ENCODE results near the gene LCP2. TPM values are rescaled to one million over a fixed set of nuclear protein-coding genes. Genes with fewer than 3 reads are reported as not detected.

LCP2 gene
- total and polyA plus RNA-seq, 8 donors = 1.9 to 22.0 (median 2.9) TPM

DNA sequence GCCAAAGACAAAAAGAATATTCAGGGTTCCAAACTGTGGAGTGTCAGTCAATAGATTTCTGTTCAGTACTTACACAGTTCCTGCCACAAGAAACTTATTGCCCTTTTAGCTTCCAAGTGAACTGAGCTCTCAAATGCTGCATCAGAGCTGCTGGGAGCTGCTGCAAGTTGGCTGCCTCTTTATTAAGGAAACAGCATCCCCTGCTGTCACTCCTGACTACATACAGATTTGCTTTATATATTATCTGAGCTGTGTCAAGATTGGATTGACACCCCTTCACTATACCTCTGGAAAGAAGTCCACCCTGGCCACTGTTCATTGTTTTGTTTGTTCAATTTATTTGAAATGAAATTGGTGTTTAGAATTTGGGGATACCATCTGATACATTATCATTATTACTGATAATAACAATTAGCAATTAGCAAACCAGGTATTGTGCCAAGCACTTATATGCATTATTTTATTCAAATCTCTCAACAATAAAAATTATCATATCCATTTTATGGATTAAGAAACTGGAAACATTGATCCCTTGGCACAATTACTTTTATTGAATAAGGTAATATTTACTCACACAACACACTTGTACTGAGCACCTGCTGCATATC, 81.2 kb downstream of the LCP2 start:
- no peak overlapping the region for H3K4me3 ChIP-seq
- TF ChIP-seq, protein P1, sequence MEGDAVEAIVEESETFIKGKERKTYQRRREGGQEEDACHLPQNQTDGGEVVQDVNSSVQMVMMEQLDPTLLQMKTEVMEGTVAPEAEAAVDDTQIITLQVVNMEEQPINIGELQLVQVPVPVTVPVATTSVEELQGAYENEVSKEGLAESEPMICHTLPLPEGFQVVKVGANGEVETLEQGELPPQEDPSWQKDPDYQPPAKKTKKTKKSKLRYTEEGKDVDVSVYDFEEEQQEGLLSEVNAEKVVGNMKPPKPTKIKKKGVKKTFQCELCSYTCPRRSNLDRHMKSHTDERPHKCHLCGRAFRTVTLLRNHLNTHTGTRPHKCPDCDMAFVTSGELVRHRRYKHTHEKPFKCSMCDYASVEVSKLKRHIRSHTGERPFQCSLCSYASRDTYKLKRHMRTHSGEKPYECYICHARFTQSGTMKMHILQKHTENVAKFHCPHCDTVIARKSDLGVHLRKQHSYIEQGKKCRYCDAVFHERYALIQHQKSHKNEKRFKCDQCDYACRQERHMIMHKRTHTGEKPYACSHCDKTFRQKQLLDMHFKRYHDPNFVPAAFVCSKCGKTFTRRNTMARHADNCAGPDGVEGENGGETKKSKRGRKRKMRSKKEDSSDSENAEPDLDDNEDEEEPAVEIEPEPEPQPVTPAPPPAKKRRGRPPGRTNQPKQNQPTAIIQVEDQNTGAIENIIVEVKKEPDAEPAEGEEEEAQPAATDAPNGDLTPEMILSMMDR (IDR thresholded peaks at IDR 0.05) = no peak
- no peak for FAIRE-seq
- intact Hi-C loops (cut with DNase I) = no loop called here
- no peaks in the 10 kb centered on the region for H3K36me3 ChIP-seq
- no peak for DNase-seq
- no peaks in the 10 kb centered on the region for H3K4me1 ChIP-seq
- H3K27ac ChIP-seq = no peak overlapping the region
- peak in 1 of 4 donors; percentile 46 for ATAC-seq
- no peaks in the 10 kb centered on the region for H3K9me3 ChIP-seq
- no peaks in the 10 kb centered on the region for H3K27me3 ChIP-seq

DNA sequence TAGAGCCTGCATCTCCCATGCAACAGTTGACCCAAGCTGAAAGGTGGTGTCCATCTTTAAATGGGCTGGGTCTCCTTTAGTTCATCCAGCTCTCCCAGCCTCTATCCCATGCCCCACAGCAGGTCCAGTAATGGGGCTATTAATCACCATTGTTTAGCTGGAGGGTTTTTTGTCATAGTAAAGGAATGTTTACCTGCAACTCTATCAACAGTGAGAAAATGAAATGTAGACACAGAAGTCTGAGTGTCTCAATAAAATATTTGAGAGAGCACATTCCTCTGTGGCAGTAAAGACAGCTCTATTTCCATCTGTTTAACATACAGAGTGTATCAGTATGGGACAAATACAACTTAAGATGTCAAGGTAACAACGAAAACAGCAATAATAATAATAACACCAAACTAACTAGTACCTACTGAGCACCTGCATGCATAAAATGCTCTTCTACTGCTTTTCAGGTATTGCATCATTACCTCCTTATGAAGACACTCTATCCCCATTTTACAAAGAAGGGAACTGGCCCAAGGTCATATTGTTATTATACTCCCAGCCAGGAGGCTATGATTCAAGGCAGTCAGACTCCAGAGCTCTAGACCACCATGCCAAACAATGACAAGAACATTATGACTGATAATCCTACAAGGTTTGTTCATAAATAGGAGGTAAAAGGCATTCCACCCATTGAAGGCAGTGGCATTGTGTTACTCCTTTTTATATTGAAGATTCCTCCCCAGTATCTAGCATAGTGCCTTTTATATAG, 85.8 kb downstream of the LCP2 start:
- H3K4me1 ChIP-seq = no peaks in the 10 kb centered on the region
- WGBS, 2 donors = 23 to 27% methylated on average over 1 of the region's 1 CpG
- DNase-seq = no peak
- no peak for FAIRE-seq
- intact Hi-C loops (cut with DNase I) = no loop called here
- TF ChIP-seq, protein P1 (IDR thresholded peaks at IDR 0.05) = no peak
- no peak overlapping the region for H3K4me3 ChIP-seq
- no peaks in the 10 kb centered on the region for H3K36me3 ChIP-seq
- H3K27ac ChIP-seq = no peak overlapping the region
- H3K9me3 ChIP-seq = no peaks in the 10 kb centered on the region
- peaks cover 0 to 3% (median 0%) of the 10 kb centered on the region in 4 donors for H3K27me3 ChIP-seq
- no peak for ATAC-seq

DNA sequence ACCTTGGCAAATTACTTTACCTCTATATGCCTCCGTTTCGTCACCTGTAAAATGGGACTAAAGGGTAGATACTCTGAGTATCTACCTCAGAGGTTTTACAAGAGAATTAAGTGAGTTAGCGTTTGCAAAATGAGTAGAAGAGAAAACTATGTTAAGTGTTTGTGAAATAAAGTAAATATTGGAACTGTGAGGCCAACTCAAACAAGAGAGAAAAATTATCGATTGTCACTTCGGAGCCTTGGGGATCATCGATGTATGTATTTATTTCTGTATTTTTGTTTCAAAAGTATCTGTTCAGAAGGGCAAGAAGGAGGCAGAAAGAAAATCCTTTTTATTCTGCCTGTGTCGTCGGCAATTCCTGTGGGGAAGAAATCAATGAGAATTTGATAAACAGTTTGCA, 90.6 kb downstream of the LCP2 start:
- Histone ChIP-seq H3K36me3 (no peaks in the 10 kb centered on the region), H3K4me1 (no peaks in the 10 kb centered on the region), H3K9me3 (no peaks in the 10 kb centered on the region), H3K27ac (no peak overlapping the region), H3K4me3 (no peak overlapping the region), H3K27me3 (peaks cover 0 to 6% (median 2%) of the 10 kb centered on the region in 4 donors)
- DNase-seq (no peak), ATAC-seq (no peak), FAIRE-seq (no peak)
- WGBS, 2 donors = 31 to 32% methylated on average over 8 of the region's 8 CpGs
- TF ChIP-seq, protein P1 (IDR thresholded peaks at IDR 0.05) = no peak
- intact Hi-C loops (cut with DNase I) = no loop called here

DNA sequence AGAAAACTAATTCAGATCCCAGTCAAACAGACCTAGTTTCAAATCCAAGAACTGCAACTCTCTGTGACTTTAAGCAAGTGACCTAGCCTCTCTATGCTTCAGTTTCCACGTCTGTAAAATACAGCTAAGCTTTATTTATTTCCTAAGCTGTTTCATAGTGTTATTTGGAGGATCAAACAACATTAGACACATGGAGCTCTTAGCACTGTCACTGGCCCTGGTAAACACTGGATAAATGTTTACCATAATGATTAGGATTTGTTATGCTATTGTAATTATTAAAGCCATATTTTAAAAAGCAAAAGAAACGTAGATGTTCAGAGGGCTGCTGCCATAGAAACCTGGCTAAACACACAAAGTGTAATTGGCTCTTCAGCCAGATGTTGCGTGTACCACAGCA, 91.4 kb downstream of the LCP2 start:
- no peak for DNase-seq
- TF ChIP-seq, protein P1 (IDR thresholded peaks at IDR 0.05) = no peak
- FAIRE-seq = no peak
- intact Hi-C loops (cut with DNase I) = no loop called here
- Histone ChIP-seq H3K36me3 (no peaks in the 10 kb centered on the region), H3K9me3 (no peaks in the 10 kb centered on the region), H3K27me3 (peaks cover 0 to 6% (median 2%) of the 10 kb centered on the region in 4 donors), H3K4me1 (no peaks in the 10 kb centered on the region), H3K4me3 (no peak overlapping the region), H3K27ac (no peak overlapping the region)
- 28 to 37% methylated on average over 3 of the region's 3 CpGs for WGBS, 2 donors
- ATAC-seq = no peak

DNA sequence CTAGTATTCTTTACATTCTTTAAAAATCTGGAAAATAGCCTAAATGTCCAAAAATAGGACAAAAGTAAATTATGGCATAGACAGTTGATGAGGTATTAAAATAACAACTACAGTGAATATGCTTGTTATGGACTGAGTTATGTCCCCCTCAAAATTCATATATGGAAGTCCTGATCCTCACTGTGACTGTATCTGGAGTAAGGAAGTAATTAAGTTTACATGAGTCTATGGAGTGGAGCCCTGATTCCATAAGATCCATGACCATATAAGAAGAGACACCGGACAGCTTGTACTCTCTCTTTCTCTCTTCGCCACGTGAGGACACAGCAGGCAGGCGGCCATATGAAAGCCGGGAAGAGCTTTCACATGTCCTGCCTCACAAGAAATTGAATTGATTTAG, 93.4 kb downstream of the LCP2 start:
- no peak overlapping the region for H3K4me3 ChIP-seq
- TF ChIP-seq, protein P1 (IDR thresholded peaks at IDR 0.05) = no peak
- no peak for DNase-seq
- no peak for FAIRE-seq
- intact Hi-C loops (cut with DNase I) = no loop called here
- no peaks in the 10 kb centered on the region for H3K4me1 ChIP-seq
- H3K27me3 ChIP-seq = peaks cover 0 to 6% (median 2%) of the 10 kb centered on the region in 4 donors
- H3K27ac ChIP-seq = no peak overlapping the region
- 67 to 73% methylated on average over 5 of the region's 5 CpGs for WGBS, 2 donors
- H3K9me3 ChIP-seq = no peaks in the 10 kb centered on the region
- H3K36me3 ChIP-seq = no peaks in the 10 kb centered on the region
- ATAC-seq = no peak
